Smooth muscle cell (in vitro differentiated cells): ENCODE results near the gene ATF6B. TPM values are rescaled to one million over a fixed set of nuclear protein-coding genes. Genes with fewer than 3 reads are reported as not detected.

ENCODE experiments used
- DNase-seq: peaks from one replicate; lab custom pipeline; 2025; ENCODE audit not compliant: unreplicated experiment; lab: John Stamatoyannopoulos, UW
- H2AFZ ChIP-seq: fragments of 200-600 bp; sonication (generic); 2 replicates; pipeline ENCODE4 v1.6.0; 2016; ENCODE audit warnings: antibody characterized with exemption, low read depth, mild to moderate bottlenecking
- H3F3A ChIP-seq: fragments of 200-600 bp; sonication (generic); 2 replicates; pipeline ENCODE4 v1.6.0; 2017; ENCODE audit warnings: antibody characterized with exemption, low read depth
- H3K27ac ChIP-seq: fragments of 200-600 bp; sonication (generic); 2 replicates; pipeline ENCODE4 v1.5.1; 2016; ENCODE audit warnings: low read depth, mild to moderate bottlenecking
- H3K27me3 ChIP-seq: fragments of 200-600 bp; sonication (generic); 2 replicates; pipeline ENCODE4 v1.6.1; 2016; ENCODE audit warnings: low read depth, mild to moderate bottlenecking
- H3K36me3 ChIP-seq: fragments of 200-600 bp; sonication (generic); 2 replicates; pipeline ENCODE4 v1.5.1; 2016; ENCODE audit warnings: low read depth
- H3K4me1 ChIP-seq: fragments of 200-600 bp; sonication (generic); 2 replicates; pipeline ENCODE4 v1.5.1; 2016; ENCODE audit warnings: low read depth
- H3K4me2 ChIP-seq: fragments of 200-600 bp; sonication (generic); 2 replicates; pipeline ENCODE4 v1.6.0; 2016; ENCODE audit warnings: mild to moderate bottlenecking
- H3K4me3 ChIP-seq: fragments of 200-600 bp; sonication (generic); 2 replicates; pipeline ENCODE4 v1.5.1; 2016; ENCODE audit warnings: mild to moderate bottlenecking
- H3K79me2 ChIP-seq: fragments of 200-600 bp; sonication (generic); 2 replicates; pipeline ENCODE4 v1.6.0; 2016; ENCODE audit warnings: low read depth, mild to moderate bottlenecking
- H3K9ac ChIP-seq: fragments of 200-600 bp; sonication (generic); 2 replicates; pipeline ENCODE4 v1.6.0; 2016; ENCODE audit warnings: low read depth
- H3K9me3 ChIP-seq: fragments of 200-600 bp; sonication (generic); replicated peaks from 2 replicates; pipeline ENCODE4 v1.5.1; 2016; ENCODE audit warnings: low read depth
- H4K20me1 ChIP-seq: fragments of 200-600 bp; sonication (generic); 2 replicates; pipeline ENCODE4 v1.6.0; 2016; ENCODE audit warnings: low read depth
- CTCF ChIP-seq: fragments of 200-600 bp; sonication (generic); IDR thresholded peaks from 2 replicates; pipeline ENCODE4 v1.5.1; 2017; ENCODE audit warnings: borderline replicate concordance, mild to moderate bottlenecking, antibody characterized with exemption; ENCODE audit not compliant: insufficient read depth, poor library complexity, severe bottlenecking
- WGBS: methylation state at CpG from one replicate; pipeline ENCODE4 v1.1.7; 2016; ENCODE audit warnings: low lambda C conversion rate; 5-methylcytosine and 5-hydroxymethylcytosine counted together
- polyA plus RNA-seq: library from polyadenylated mRNA; unstranded; fragments of >200 nt; fragmentation: Nextera tagmentation; extraction: Ambion mirVana; gene quantifications from 2 replicates; pipeline ENCODE4 v1.2.1, GENCODE V29; 2016
- total RNA-seq: library from RNA; depleted of rRNA; stranded (reverse); fragments of >200 nt; gene quantifications from 2 replicates; pipeline ENCODE4 v1.2.3, GENCODE V29; 2014

The ATF6B gene
- total and polyA plus RNA-seq, 2 experiments from 2014 or later, result 22.2 to 22.5 TPM

GRCh38 chr6:32073101-32073500 lies 54.9 kb downstream of the ATF6B start:
- Histone ChIP-seq H3K27ac (no peak overlapping the region), H4K20me1 (no peaks in the 10 kb centered on the region), H3K4me1 (peaks cover 6% of the 10 kb centered on the region), H3K4me2 (no peak overlapping the region), H3K79me2 (no peaks in the 10 kb centered on the region), H3K4me3 (no peak overlapping the region), H3K27me3 (no peaks in the 10 kb centered on the region), H3F3A (peaks cover 8% of the 10 kb centered on the region), H3K9me3 (no peaks in the 10 kb centered on the region), H2AFZ (no peak overlapping the region), H3K36me3 (no peaks in the 10 kb centered on the region), H3K9ac (no peak overlapping the region)
- no peak for TF ChIP-seq CTCF
- DNase-seq, result no peak
- WGBS, result 87% methylated on average over 3 of the region's 3 CpGs

GRCh38 chr6:32070814-32071543 lies 57.1 kb downstream of the ATF6B start:
- no peak for TF ChIP-seq CTCF
- no peak for DNase-seq
- Histone ChIP-seq H4K20me1 (no peaks in the 10 kb centered on the region), H3K36me3 (no peaks in the 10 kb centered on the region), H3K9ac (no peak overlapping the region), H3K4me2 (no peak overlapping the region), H2AFZ (no peak overlapping the region), H3K4me3 (no peak overlapping the region), H3K79me2 (no peaks in the 10 kb centered on the region), H3K4me1 (peaks cover 6% of the 10 kb centered on the region), H3F3A (peaks cover 8% of the 10 kb centered on the region), H3K27ac (no peak overlapping the region), H3K9me3 (no peaks in the 10 kb centered on the region), H3K27me3 (no peaks in the 10 kb centered on the region)
- WGBS, result 87% methylated on average over 16 of the region's 16 CpGs

GRCh38 chr6:32069878-32070515 lies 58.0 kb downstream of the ATF6B start:
- no peak overlapping the region for H2AFZ ChIP-seq
- H3K4me2 ChIP-seq, result no peak overlapping the region
- no peaks in the 10 kb centered on the region for H3K27me3 ChIP-seq
- no peaks in the 10 kb centered on the region for H3K4me1 ChIP-seq
- H3K36me3 ChIP-seq, result no peaks in the 10 kb centered on the region
- peaks cover 2% of the 10 kb centered on the region for H3F3A ChIP-seq
- no peak overlapping the region for H3K4me3 ChIP-seq
- no peak for TF ChIP-seq CTCF
- 93% methylated on average over 23 of the region's 24 CpGs for WGBS
- H4K20me1 ChIP-seq, result no peaks in the 10 kb centered on the region
- no peaks in the 10 kb centered on the region for H3K79me2 ChIP-seq
- H3K9ac ChIP-seq, result no peak overlapping the region
- H3K27ac ChIP-seq, result no peak overlapping the region
- DNase-seq, result no peak
- H3K9me3 ChIP-seq, result no peaks in the 10 kb centered on the region

GRCh38 chr6:32069460-32069859 lies 58.6 kb downstream of the ATF6B start:
- Histone ChIP-seq H3K4me1 (no peaks in the 10 kb centered on the region), H3K9ac (no peak overlapping the region), H4K20me1 (no peaks in the 10 kb centered on the region), H3K36me3 (no peaks in the 10 kb centered on the region), H3K79me2 (no peaks in the 10 kb centered on the region), H3K4me3 (no peak overlapping the region), H3K27me3 (no peaks in the 10 kb centered on the region), H3K9me3 (no peaks in the 10 kb centered on the region), H3K4me2 (no peak overlapping the region), H3K27ac (no peak overlapping the region), H3F3A (no peaks in the 10 kb centered on the region), H2AFZ (no peak overlapping the region)
- DNase-seq, result no peak
- 95% methylated on average over 17 of the region's 17 CpGs for WGBS
- TF ChIP-seq CTCF, result no peak
